PC-9 (cell line): ENCODE results near the gene MAPT. TPM values are rescaled to one million over a fixed set of nuclear protein-coding genes. Genes with fewer than 3 reads are reported as not detected.
"Not testable (repeated sequence)": the region's sequence is repeated elsewhere in the genome, so short reads cannot be mapped to it uniquely, and the experiment has no call there.

Experiments used
- BruUV-seq: library from RNA; stranded (reverse); fragments of 400-500 nt; replicated peaks from 2 replicates; lab custom pipeline; 2021; lab: Mats Ljungman, UMichigan
- CTCF ChIA-PET: fragments of 300-600 bp; sonication (Branson Sonifier 250); formaldehyde crosslinking; loops from one replicate; lab custom pipeline; 2022; ENCODE audit warnings: antibody characterized with exemption; lab: Charles Lee
- POLR2A ChIA-PET: fragments of 300-600 bp; sonication (Branson Sonifier 250); formaldehyde crosslinking; loops from one replicate; lab custom pipeline; 2022; ENCODE audit warnings: antibody characterized with exemption; ENCODE audit not compliant: unreplicated experiment; lab: Charles Lee
- DNase-seq, 2 experiments: peaks; one replicate each; pipeline versions ENCODE4 v3.0.0 to v3.0.0-alpha.2; 2015 to 2022; ENCODE audit warnings: mixed read lengths in 1 of 2
- H2AFZ ChIP-seq: fragments of 200-600 bp; sonication (generic); 2 replicates; pipeline ENCODE4 v1.8.1; 2017; ENCODE audit warnings: antibody characterized with exemption
- H3F3A ChIP-seq: fragments of 200-600 bp; sonication (generic); 2 replicates; pipeline ENCODE4 v1.8.1; 2017; ENCODE audit warnings: antibody characterized with exemption, mild to moderate bottlenecking, low read depth; ENCODE audit not compliant: insufficient read depth
- H3K27ac ChIP-seq: fragments of 200-600 bp; sonication (generic); 2 replicates; pipeline ENCODE4 v1.6.1; 2016; ENCODE audit warnings: mixed run types
- H3K27me3 ChIP-seq: fragments of 200-600 bp; sonication (generic); 2 replicates; pipeline ENCODE4 v1.6.1; 2016; ENCODE audit warnings: low read depth, mixed run types; ENCODE audit not compliant: insufficient read depth
- H3K36me3 ChIP-seq: fragments of 200-600 bp; sonication (generic); 2 replicates; pipeline ENCODE4 v1.6.1; 2016; ENCODE audit warnings: low read depth, mixed run types
- H3K4me1 ChIP-seq: fragments of 200-600 bp; sonication (generic); replicated peaks from 2 replicates; pipeline ENCODE4 v1.6.1; 2016; ENCODE audit warnings: mixed run types; ENCODE audit not compliant: insufficient read depth
- H3K4me2 ChIP-seq: fragments of 200-600 bp; sonication (generic); 2 replicates; pipeline ENCODE4 v1.6.1; 2017; ENCODE audit warnings: mixed run types
- H3K4me3 ChIP-seq: fragments of 200-600 bp; sonication (generic); 2 replicates; pipeline ENCODE4 v1.6.1; 2016; ENCODE audit warnings: mixed run types
- H3K79me2 ChIP-seq: fragments of 200-600 bp; sonication (generic); 2 replicates; pipeline ENCODE4 v1.6.1; 2017; ENCODE audit warnings: low read depth, mixed run types
- H3K9me2 ChIP-seq: fragments of 200-600 bp; sonication (generic); 2 replicates; pipeline ENCODE4 v1.8.1; 2017; ENCODE audit warnings: mild to moderate bottlenecking; ENCODE audit not compliant: insufficient read depth
- H3K9me3 ChIP-seq: fragments of 200-600 bp; sonication (generic); 2 replicates; pipeline ENCODE4 v1.8.1; 2016; ENCODE audit warnings: low read depth; ENCODE audit not compliant: insufficient read depth
- H4K20me1 ChIP-seq: fragments of 200-600 bp; sonication (generic); 2 replicates; pipeline ENCODE4 v1.8.1; 2017; ENCODE audit not compliant: insufficient read depth
- CTCF ChIP-seq: fragments of 200-600 bp; sonication (generic); conservative IDR thresholded peaks from 2 replicates; pipeline ENCODE4 v1.6.1; 2017; ENCODE audit warnings: mixed run types, antibody characterized with exemption, mild to moderate bottlenecking, moderate library complexity
- EZH2 ChIP-seq: fragments of 200-600 bp; sonication (generic); IDR thresholded peaks from 2 replicates; pipeline ENCODE4 v1.8.0; 2017; ENCODE audit warnings: antibody characterized with exemption, low read depth
- intact Hi-C: fragments of 100-400 bp; cut with micrococcal nuclease; formaldehyde crosslinking; loops from one replicate; pipeline ENCODE4 v1.10.0; 2022; ENCODE audit not compliant: unreplicated experiment
- total RNA-seq: library from RNA; stranded (reverse); gene quantifications from 2 replicates; pipeline ENCODE4 v1.2.3, GENCODE V29; 2021

Gene MAPT
- total RNA-seq, 1 experiment from 2014 or later, result 0.85 TPM

- Histone ChIP-seq H3K27ac (no peak overlapping the region), H3K4me1 (no peaks in the 10 kb centered on the region), H3K4me3 (no peak overlapping the region), H3F3A (no peaks in the 10 kb centered on the region), H4K20me1 (no peaks in the 10 kb centered on the region), H3K9me2 (no peaks in the 10 kb centered on the region), H3K4me2 (no peak overlapping the region), H3K9me3 (no peaks in the 10 kb centered on the region), H3K27me3 (no peaks in the 10 kb centered on the region), H3K36me3 (no peaks in the 10 kb centered on the region), H2AFZ (no peak overlapping the region), H3K79me2 (no peaks in the 10 kb centered on the region)
- DNase-seq, result peak; percentile 52 to 65
- intact Hi-C loops, result loop anchor here (5.0 kb wide), 2 partner anchors 190 to 210 kb away; partner anchors contain the start of gene KANSL1
- ChIA-PET CTCF (interaction anchor here (0.5 kb wide), 1 partner anchor 209 kb away, joined by 8 read pairs; no protein-coding TSS in a partner anchor), POLR2A (no interaction called here)
- TF ChIP-seq EZH2, result no peak
- TF ChIP-seq CTCF, result peak; percentile 98
- no TSS peak for BruUV-seq
These were observed 108.1 kb downstream of the MAPT start for GRCh38 chr17:46002311-46002972.

GRCh38 chr17:46002973-46003316 is 108.6 kb downstream of the MAPT start:
- Histone ChIP-seq H3K4me1 (no peaks in the 10 kb centered on the region), H3K79me2 (no peaks in the 10 kb centered on the region), H3K4me2 (no peak overlapping the region), H3K36me3 (no peaks in the 10 kb centered on the region), H3K27me3 (no peaks in the 10 kb centered on the region), H4K20me1 (no peaks in the 10 kb centered on the region; the same call in 1 of the 2 replicates), H3K27ac (no peak overlapping the region), H3K4me3 (no peak overlapping the region), H2AFZ (no peak overlapping the region), H3K9me3 (no peaks in the 10 kb centered on the region), H3K9me2 (no peaks in the 10 kb centered on the region), H3F3A (no peaks in the 10 kb centered on the region)
- BruUV-seq, result no TSS peak
- POLR2A ChIA-PET, result no interaction called here
- no peak for DNase-seq
- intact Hi-C loops, result loop anchor here (5.0 kb wide), 2 partner anchors 189 to 209 kb away; partner anchors contain the start of gene KANSL1
- no peak for TF ChIP-seq CTCF
- TF ChIP-seq EZH2, result no peak
- CTCF ChIA-PET, result interaction anchor here (0.5 kb wide), 1 partner anchor 208 kb away, joined by 8 read pairs; no protein-coding TSS in a partner anchor

GRCh38 chr17:46003907-46004748 is 109.8 kb downstream of the MAPT start:
- Histone ChIP-seq H3K4me3 (no peak overlapping the region), H3K27ac (no peak overlapping the region), H3K36me3 (no peaks in the 10 kb centered on the region), H3K79me2 (no peaks in the 10 kb centered on the region), H4K20me1 (no peaks in the 10 kb centered on the region; the same call in 1 of the 2 replicates), H3K27me3 (no peaks in the 10 kb centered on the region), H3K4me1 (no peaks in the 10 kb centered on the region), H3F3A (no peaks in the 10 kb centered on the region), H3K4me2 (no peak overlapping the region), H3K9me2 (no peaks in the 10 kb centered on the region), H2AFZ (no peak overlapping the region), H3K9me3 (no peaks in the 10 kb centered on the region)
- CTCF ChIA-PET, result interaction anchor here (0.6 kb wide), 1 partner anchor 209 kb away, joined by 4 read pairs; no protein-coding TSS in a partner anchor
- no TSS peak for BruUV-seq
- intact Hi-C loops, result loop anchor here (5.0 kb wide), 2 partner anchors 188 to 208 kb away; partner anchors contain the start of gene KANSL1
- DNase-seq, result no peak
- TF ChIP-seq EZH2, result no peak
- TF ChIP-seq CTCF, result no peak
- POLR2A ChIA-PET, result no interaction called here

GRCh38 chr17:46006082-46006481 is 111.7 kb downstream of the MAPT start:
- POLR2A ChIA-PET, H3K27ac ChIP-seq, H4K20me1 ChIP-seq, H3K79me2 ChIP-seq, DNase-seq, H3K4me2 ChIP-seq, CTCF ChIA-PET, H3K36me3 ChIP-seq, H3K9me3 ChIP-seq, H3F3A ChIP-seq, H3K4me3 ChIP-seq, BruUV-seq, intact Hi-C loops, H2AFZ ChIP-seq, H3K4me1 ChIP-seq, H3K9me2 ChIP-seq, H3K27me3 ChIP-seq: not testable (repeated sequence)
